Thymus (tissue), 11 donors: Measurements from ENCODE around the gene RBFOX1. TPM values are rescaled to one million over a fixed set of nuclear protein-coding genes. Genes with fewer than 3 reads are reported as not detected.

Experiments used
- DNase-seq, 9 donors: peaks; one replicate each; pipeline ENCODE4 v3.0.0-alpha.2; 2013; ENCODE audit warnings: low spot score in 9 of 9, low read depth in 6 of 9, missing footprints in 1 of 9
- H3K27ac ChIP-seq, 2 donors: one replicate each; pipeline ENCODE4 v1.5.1; 2013; ENCODE audit warnings: control low read depth in 1 of 2, low read depth in 1 of 2, low read length in 1 of 2, mild to moderate bottlenecking in 1 of 2, moderate library complexity in 1 of 2
- H3K27me3 ChIP-seq, 2 donors: one replicate each; pipeline ENCODE4 v1.5.1; 2013; ENCODE audit warnings: low read length in 1 of 2; ENCODE audit not compliant: control insufficient read depth in 2 of 2, insufficient read depth in 1 of 2
- H3K36me3 ChIP-seq, 2 donors: one replicate each; pipeline ENCODE4 v1.5.1; 2013; ENCODE audit warnings: low read length in 1 of 2, mild to moderate bottlenecking in 1 of 2, moderate library complexity in 1 of 2; ENCODE audit not compliant: control insufficient read depth in 2 of 2, insufficient read depth in 2 of 2
- H3K4me1 ChIP-seq, 2 donors: one replicate each; pipeline ENCODE4 v1.5.1; 2013; ENCODE audit warnings: low read length in 2 of 2; ENCODE audit not compliant: control insufficient read depth in 2 of 2, insufficient read depth in 2 of 2
- H3K4me3 ChIP-seq, 2 donors: one replicate each; pipeline ENCODE4 v1.5.1; 2013; ENCODE audit warnings: low read length in 2 of 2, control low read depth in 1 of 2, mild to moderate bottlenecking in 1 of 2
- H3K9me3 ChIP-seq, 2 donors: one replicate each; pipeline ENCODE4 v1.5.1; 2013; ENCODE audit warnings: low read length in 1 of 2, mild to moderate bottlenecking in 1 of 2; ENCODE audit not compliant: control insufficient read depth in 2 of 2, insufficient read depth in 1 of 2
- WGBS: extraction: QIAGEN DNeasy Blood & Tissue Kit; methylation state at CpG from one replicate; pipeline ENCODE4 v1.1.7; 2013; 5-methylcytosine and 5-hydroxymethylcytosine counted together
- polyA plus RNA-seq: library from polyadenylated mRNA; stranded (reverse); fragments of 200-250 nt; gene quantifications from one replicate; pipeline ENCODE4 v1.2.3, GENCODE V29; 2013
- total RNA-seq: library from RNA; stranded (reverse); fragments of 120-200 nt; gene quantifications from one replicate; pipeline ENCODE4 v1.2.4, GENCODE V29; 2013
- donor health status: healthy.

Gene RBFOX1
- total and polyA plus RNA-seq, 2 donors: 0.23 to 0.52 TPM

DNA sequence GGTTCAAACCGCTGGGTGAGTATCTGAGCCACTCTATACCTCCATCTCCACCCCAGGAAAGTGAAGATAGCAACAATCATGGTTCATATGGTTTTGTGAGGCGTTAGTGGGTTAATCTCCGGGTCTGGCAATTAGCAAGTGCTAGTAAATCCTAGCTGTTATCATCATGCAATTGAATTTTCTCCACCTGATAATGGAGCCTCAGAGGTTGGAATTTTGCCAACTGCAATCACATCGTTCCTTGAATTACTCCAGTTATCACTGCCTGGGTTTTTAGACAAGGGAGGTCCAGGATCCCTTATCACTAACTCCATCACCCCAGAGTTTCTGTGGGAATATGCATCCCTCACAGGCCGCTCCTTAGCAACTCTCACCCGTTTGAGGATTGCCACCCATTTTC is 311.5 kb downstream of the RBFOX1 start:
- H3K4me3 ChIP-seq: no peak overlapping the region
- H3K4me1 ChIP-seq: no peaks in the 10 kb centered on the region
- no peaks in the 10 kb centered on the region for H3K27me3 ChIP-seq
- no peak for DNase-seq
- WGBS: 48% methylated on average over 6 of the region's 6 CpGs
- no peaks in the 10 kb centered on the region for H3K9me3 ChIP-seq
- H3K36me3 ChIP-seq: no peaks in the 10 kb centered on the region
- no peak overlapping the region for H3K27ac ChIP-seq

GRCh38 chr16:7644811-7645210 is 312.2 kb downstream of the RBFOX1 start:
- H3K27me3 ChIP-seq: no peaks in the 10 kb centered on the region
- no peak for DNase-seq
- WGBS: 88% methylated on average over 5 of the region's 5 CpGs
- H3K9me3 ChIP-seq: no peaks in the 10 kb centered on the region
- no peaks in the 10 kb centered on the region for H3K4me1 ChIP-seq
- H3K4me3 ChIP-seq: no peak overlapping the region
- H3K27ac ChIP-seq: no peak overlapping the region
- H3K36me3 ChIP-seq: no peaks in the 10 kb centered on the region

DNA sequence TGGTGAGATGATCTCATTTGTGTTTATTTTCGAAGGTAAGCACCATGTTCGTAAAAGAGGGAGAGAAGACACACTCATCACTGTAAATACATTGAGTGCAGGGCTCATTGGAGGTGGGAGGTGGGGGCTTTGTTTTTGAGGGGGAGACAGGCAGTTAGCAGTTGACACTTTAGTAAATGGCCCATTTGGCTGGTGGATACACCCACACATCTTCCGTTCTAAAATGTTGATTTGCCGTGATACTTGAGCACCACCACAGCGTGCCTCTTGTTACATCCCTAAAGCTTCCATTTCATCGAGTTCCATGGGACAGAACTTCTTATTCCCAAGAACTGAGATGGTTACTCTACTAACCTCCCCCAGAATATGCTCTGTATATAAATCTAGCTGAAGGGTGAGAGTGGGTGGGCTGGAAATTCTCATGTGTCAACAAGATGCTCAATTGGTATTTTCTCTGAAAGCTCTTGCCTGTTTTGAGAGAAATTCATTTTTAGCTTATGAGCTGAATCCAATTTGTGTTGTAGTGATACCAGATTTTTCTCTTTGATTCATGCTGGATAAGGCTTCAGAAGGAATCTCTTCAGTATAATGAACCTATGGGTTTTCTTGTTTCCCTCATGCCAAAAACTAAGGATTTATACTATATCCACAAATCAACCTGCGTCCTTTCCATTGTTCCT is 314.3 kb downstream of the RBFOX1 start:
- Histone ChIP-seq H3K27ac (no peak overlapping the region), H3K27me3 (no peaks in the 10 kb centered on the region), H3K4me3 (no peak overlapping the region), H3K4me1 (no peaks in the 10 kb centered on the region), H3K36me3 (no peaks in the 10 kb centered on the region), H3K9me3 (no peaks in the 10 kb centered on the region)
- 55% methylated on average over 7 of the region's 7 CpGs for WGBS
- no peak for DNase-seq

GRCh38 chr16:7650431-7650830 is 317.8 kb downstream of the RBFOX1 start:
- no peak overlapping the region for H3K27ac ChIP-seq
- WGBS: 83% methylated on average over 4 of the region's 4 CpGs
- no peak overlapping the region for H3K4me3 ChIP-seq
- no peaks in the 10 kb centered on the region for H3K27me3 ChIP-seq
- no peaks in the 10 kb centered on the region for H3K36me3 ChIP-seq
- no peak for DNase-seq
- no peaks in the 10 kb centered on the region for H3K4me1 ChIP-seq
- H3K9me3 ChIP-seq: no peaks in the 10 kb centered on the region

DNA sequence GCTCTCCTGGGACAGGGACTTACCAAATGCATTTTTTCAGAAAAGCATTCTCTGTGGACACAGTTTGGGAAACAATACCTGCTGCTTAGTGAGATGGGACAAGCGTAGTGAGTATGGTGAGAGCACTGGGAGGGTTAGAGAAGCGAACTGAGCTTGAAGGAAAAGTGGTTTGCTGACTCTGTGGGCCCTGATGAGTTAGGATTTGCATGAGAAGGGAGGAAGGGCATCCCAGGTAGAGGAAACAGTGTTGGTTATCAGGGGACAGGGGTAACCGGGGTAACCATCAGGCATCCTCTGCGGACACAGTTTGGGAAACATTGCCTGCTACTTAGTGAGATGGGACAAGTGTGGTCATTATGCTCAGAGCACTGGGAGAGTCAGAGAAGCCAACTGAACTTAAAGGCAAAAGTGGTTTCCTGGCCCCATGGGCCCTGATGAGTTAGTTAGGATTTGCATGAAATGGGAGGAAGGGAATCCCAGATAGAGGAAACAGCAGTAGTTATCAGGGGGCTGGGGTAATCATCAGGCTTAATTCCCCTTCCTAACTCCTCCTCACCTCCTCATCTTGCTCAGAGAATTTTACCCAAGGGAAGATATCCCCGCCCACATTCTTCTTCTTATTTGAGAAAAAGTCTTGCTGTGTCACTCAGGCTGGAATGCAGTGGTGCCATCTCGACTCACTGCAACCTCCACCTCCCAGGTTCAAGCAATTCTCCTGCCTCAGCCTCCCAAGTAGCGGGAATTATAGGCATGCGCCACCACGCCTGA is 319.3 kb downstream of the RBFOX1 start:
- WGBS: 83% methylated on average over 9 of the region's 9 CpGs
- no peaks in the 10 kb centered on the region for H3K4me1 ChIP-seq
- H3K27ac ChIP-seq: no peak overlapping the region
- H3K4me3 ChIP-seq: no peak overlapping the region
- no peaks in the 10 kb centered on the region for H3K36me3 ChIP-seq
- no peaks in the 10 kb centered on the region for H3K9me3 ChIP-seq
- no peak for DNase-seq
- no peaks in the 10 kb centered on the region for H3K27me3 ChIP-seq

DNA sequence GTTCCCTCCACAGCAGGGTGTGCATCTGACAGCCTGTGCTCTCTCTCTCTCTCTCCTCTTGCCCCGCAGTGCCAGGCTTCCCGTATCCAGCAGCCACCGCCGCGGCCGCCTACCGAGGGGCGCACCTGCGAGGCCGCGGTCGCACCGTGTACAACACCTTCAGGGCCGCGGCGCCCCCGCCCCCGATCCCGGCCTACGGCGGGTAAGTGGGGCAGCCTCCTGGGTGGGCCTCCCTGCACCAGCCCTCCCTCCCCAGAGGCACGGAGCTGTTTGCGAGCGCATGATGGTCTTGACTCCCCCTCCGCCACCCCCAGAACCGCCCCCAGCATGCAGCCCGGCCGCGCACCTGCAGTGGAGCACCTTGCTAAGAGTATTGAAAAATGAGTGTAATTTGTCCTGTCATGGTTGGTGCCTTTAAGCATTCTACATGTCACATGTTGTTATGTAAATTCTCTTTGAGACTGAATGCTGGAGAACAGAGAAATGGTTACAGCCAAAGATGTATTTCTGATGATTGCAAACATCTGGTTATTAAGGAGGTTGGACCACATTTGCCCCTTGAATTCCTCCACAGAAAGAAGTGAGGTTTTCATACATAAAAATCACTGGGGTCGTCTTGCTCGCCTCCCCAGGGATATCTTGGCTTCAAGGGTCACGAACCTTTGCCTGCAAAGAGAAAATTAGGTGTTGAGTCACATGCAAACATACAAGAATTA is 321.3 kb downstream of the RBFOX1 start:
- Histone ChIP-seq H3K4me1 (no peaks in the 10 kb centered on the region), H3K36me3 (no peaks in the 10 kb centered on the region), H3K9me3 (no peaks in the 10 kb centered on the region), H3K27ac (no peak overlapping the region), H3K27me3 (no peaks in the 10 kb centered on the region), H3K4me3 (no peak overlapping the region)
- 87% methylated on average over 32 of the region's 32 CpGs for WGBS
- no peak for DNase-seq

DNA sequence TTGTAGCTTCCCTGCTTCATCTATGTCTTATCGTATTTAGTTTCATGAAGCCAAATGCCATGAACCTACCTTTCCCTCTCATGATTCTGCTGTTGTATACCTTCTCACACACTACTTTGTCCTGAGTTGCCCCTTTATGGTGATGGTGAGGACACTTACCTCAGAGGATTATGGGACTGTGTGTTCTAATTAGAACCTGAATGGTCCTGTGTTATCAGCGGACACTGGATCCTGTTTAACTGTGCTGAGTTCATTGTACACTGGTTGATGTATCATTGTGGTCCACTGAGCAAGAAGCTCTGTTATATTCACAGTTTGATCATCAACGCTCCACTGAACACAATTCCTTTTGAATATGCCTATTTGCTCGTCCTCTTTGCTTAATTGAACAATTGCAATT is 343.0 kb downstream of the RBFOX1 start:
- Histone ChIP-seq H3K27ac (no peak overlapping the region), H3K4me1 (no peaks in the 10 kb centered on the region), H3K27me3 (no peaks in the 10 kb centered on the region), H3K4me3 (no peak overlapping the region), H3K36me3 (no peaks in the 10 kb centered on the region), H3K9me3 (no peaks in the 10 kb centered on the region)
- WGBS: 94% methylated on average over 4 of the region's 4 CpGs
- DNase-seq: no peak

DNA sequence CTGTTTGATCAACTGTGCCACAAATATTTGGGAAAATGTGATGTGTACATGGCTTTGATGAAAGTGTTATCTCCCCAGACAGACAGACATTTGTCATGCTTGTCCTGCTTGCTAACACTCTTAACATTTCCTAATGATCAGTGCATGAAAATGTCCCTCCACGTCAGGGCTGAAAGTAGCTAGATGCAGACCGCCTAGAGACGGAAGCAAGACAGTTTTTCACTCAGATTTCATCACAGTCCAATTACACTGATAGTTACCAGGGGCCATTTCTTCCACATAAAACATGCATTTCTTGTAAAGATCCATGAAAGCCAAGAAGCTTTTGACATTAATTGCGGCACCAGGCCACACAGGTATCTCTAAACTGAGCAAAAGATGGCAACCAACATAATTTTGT is 347.7 kb downstream of the RBFOX1 start:
- no peaks in the 10 kb centered on the region for H3K27me3 ChIP-seq
- H3K9me3 ChIP-seq: no peaks in the 10 kb centered on the region
- H3K36me3 ChIP-seq: no peaks in the 10 kb centered on the region
- no peak overlapping the region for H3K4me3 ChIP-seq
- no peaks in the 10 kb centered on the region for H3K4me1 ChIP-seq
- no peak overlapping the region for H3K27ac ChIP-seq
- DNase-seq: no peak
- 91% methylated on average over 4 of the region's 4 CpGs for WGBS

DNA sequence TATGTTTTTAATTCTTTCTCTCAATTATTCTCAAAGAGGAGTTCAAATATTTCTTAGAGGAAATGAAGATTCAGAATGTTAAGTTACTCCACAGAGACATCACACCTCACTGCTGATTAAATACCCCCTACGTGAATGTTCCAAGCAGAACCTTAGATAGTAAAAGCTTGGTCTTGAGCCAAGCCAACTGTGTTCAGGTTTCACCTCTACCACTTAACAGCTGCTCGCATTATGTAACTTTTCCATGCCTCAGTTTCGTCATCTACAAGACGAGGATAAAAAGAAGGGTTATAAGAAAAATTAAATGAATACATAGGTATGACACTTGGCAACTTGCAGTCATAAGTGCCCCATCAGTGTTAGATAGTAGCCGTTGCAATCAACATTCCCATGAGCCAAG is 356.2 kb downstream of the RBFOX1 start:
- no peak for DNase-seq
- no peak overlapping the region for H3K4me3 ChIP-seq
- no peaks in the 10 kb centered on the region for H3K36me3 ChIP-seq
- H3K4me1 ChIP-seq: no peaks in the 10 kb centered on the region
- 84% methylated on average over 5 of the region's 5 CpGs for WGBS
- H3K27me3 ChIP-seq: no peaks in the 10 kb centered on the region
- H3K9me3 ChIP-seq: no peaks in the 10 kb centered on the region
- no peak overlapping the region for H3K27ac ChIP-seq
